ENCODE data around the gene LINC01488.

LINC01488 gene

DNA sequence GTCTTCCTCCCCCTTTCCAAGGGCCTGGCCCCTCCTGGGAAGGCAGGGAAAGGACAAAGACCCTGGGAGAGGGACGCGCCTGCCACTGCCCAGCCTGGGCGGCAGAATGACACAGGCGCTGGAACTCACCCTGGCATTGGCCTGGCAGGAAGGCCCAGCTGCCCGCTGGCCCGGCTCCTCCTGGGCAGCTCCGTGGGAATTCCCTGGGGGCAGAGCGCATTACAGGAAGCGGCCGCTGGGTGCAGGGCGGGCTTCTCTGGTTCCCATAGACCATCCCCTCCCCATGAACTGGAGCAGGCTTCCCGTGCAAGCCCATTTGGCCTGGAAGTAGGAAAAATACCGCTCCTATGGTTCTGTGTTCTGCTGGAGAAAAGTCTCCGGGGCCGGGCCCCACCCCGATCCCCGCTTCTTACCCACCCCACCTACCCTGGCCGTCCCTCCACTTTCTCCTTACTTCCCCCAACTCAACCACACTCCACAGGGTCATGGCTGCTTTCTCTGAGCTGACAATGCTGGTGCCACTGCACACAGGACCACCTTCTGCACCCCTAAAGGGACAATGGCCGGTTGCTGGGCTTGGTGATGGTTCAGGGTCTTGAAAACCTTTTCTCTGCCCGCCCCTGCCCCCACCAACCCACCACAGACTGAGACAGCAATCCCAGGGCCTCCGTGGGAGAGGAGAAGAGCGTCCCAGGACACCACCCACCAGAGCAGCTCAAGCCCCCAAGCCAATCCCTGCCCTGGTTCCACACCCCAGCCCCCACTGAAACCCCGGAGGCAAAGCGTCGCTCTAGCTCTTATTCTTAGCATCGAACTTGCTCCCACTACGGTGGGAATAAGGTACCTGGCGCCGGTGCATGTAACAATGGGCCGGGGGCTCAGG, 58.9 kb downstream of the LINC01488 start:
- TF ChIP-seq, protein P1, sequence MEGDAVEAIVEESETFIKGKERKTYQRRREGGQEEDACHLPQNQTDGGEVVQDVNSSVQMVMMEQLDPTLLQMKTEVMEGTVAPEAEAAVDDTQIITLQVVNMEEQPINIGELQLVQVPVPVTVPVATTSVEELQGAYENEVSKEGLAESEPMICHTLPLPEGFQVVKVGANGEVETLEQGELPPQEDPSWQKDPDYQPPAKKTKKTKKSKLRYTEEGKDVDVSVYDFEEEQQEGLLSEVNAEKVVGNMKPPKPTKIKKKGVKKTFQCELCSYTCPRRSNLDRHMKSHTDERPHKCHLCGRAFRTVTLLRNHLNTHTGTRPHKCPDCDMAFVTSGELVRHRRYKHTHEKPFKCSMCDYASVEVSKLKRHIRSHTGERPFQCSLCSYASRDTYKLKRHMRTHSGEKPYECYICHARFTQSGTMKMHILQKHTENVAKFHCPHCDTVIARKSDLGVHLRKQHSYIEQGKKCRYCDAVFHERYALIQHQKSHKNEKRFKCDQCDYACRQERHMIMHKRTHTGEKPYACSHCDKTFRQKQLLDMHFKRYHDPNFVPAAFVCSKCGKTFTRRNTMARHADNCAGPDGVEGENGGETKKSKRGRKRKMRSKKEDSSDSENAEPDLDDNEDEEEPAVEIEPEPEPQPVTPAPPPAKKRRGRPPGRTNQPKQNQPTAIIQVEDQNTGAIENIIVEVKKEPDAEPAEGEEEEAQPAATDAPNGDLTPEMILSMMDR (IDR thresholded peaks at IDR 0.05; ENCODE audit: unreplicated experiment in 3 of 3), result peak in 1 of 3 experiments; percentile 9
- H3K27me3 Mint-ChIP-seq (ENCODE audit: low read depth), result peaks cover 15% of the 10 kb centered on the region
- H3K4me3 Mint-ChIP-seq, result no peak overlapping the region
- H3K36me3 Mint-ChIP-seq (ENCODE audit: low read depth), result no peaks in the 10 kb centered on the region
- H3K4me1 Mint-ChIP-seq, result peaks cover 15% of the 10 kb centered on the region
- peak overlapping the region in 1 of 3 experiments; percentile 23 for H3K27ac Mint-ChIP-seq
- H3K9me3 Mint-ChIP-seq, result no peaks in the 10 kb centered on the region

DNA sequence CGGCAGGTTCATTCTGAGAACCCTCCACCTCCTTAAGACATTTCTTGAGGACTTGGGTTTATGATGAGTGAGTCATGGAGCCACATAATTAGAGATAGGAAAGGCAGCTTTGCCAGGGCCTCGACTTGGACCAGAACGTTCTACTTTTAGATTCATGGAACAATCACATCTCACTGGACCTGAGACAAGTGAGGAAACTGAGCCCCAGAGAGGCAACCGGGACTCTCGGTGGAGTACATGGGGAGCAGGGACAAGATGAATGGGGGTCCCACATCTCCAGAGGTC, 59.5 kb downstream of the LINC01488 start:
- H3K9me3 Mint-ChIP-seq, result no peaks in the 10 kb centered on the region
- H3K27me3 Mint-ChIP-seq (ENCODE audit: low read depth), result peaks cover 17% of the 10 kb centered on the region

DNA sequence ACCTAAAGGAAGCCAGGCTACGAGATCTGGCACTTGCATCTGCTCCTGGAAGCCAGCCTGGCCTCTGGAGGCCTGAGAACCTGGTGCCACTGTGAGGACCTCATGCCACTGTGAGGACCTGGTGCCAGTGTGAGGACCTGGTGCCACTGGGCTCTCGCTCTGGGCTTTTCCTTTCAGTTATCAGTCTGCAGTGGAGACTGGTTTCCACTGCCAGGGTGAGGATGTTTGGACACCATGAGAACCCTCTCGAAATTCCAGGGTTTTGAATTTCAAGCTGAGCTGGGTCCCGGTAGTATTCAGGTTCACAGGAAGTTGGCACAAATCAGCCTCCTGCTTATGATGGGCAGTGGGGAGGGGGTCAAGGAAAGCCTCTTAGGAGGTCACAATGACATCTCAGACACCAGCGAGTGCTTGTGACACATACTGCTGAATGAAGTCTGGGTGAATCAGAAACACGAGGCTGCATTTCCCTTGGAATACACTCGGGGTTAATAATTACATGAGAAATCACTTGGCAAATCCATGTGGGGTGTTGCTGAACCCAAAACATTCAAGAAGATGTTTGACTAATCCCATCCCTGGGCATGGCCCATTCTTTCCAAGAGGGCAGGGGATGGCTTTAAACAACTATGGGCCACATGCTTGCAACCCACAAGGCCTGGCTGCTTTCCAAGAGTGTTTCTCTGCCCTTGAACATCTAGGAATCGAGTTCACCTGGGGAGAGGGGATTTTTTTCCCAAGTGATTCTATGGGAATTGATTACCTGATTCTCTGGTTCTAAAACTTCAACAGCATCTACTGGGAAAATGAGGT, 60.2 kb downstream of the LINC01488 start:
- H3K9me3 Mint-ChIP-seq, result no peaks in the 10 kb centered on the region
- no peaks in the 10 kb centered on the region for H3K36me3 Mint-ChIP-seq (ENCODE audit: low read depth)
- H3K4me1 Mint-ChIP-seq, result peaks cover 15% of the 10 kb centered on the region

More for the DNA sequence above, 59.5 kb downstream of the LINC01488 start:
- TF ChIP-seq, protein P1 (IDR thresholded peaks at IDR 0.05; ENCODE audit: unreplicated experiment in 3 of 3), result no peak
- Mint-ChIP-seq H3K36me3 (ENCODE audit: low read depth) (no peaks in the 10 kb centered on the region), H3K27ac (no peak overlapping the region), H3K4me1 (peaks cover 15% of the 10 kb centered on the region), H3K4me3 (no peak overlapping the region)

DNA sequence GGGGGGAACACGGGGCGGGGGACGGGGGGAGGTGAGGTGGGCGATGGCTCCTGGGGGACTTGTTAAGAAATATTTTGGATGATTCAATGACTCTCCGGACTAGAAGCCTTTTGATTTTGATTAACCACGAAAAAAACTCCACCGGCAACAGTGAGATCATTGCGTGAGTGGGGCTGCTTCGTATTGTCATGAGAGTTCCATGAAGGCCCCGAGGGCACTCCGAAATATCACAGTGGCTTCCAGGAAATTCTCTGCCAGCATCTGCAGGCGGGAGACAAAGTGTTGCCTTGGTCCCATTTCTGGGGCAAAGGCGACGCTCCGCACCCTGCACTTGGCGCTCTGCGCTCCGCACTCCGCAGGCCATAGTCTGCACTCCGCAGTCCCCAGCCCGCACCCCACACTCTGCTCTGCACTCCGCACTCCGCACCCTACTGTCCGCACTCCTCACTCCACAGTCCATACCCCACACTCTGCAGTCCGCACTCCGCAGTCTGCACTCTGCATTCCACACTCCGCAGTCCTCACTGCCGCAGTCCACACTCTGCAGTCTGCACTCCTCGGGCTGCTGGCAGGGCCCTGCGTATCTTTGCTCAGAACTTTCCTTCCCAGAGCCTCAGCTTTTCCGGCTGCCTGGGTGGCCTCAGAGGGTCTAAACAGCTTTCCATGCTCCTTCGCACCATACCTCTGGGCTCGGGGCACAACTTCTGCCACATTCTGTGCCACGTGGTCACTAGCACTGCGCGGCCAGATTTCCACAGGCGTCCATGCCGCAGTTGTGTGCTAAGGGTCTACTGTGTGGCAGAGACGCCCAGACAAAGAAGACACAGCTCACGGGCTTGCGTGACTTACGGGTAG, 61.1 kb downstream of the LINC01488 start:
- Mint-ChIP-seq H3K4me3 (no peak overlapping the region), H3K27me3 (ENCODE audit: low read depth) (peaks cover 17% of the 10 kb centered on the region), H3K27ac (peak overlapping the region in 2 of 3 experiments; percentile 52 to 79), H3K36me3 (ENCODE audit: low read depth) (no peaks in the 10 kb centered on the region), H3K9me3 (no peaks in the 10 kb centered on the region), H3K4me1 (peaks cover 15% of the 10 kb centered on the region)
- TF ChIP-seq, protein P1 (IDR thresholded peaks at IDR 0.05; ENCODE audit: unreplicated experiment in 3 of 3), result no peak

More for the DNA sequence above, 60.2 kb downstream of the LINC01488 start:
- Mint-ChIP-seq H3K4me3 (no peak overlapping the region), H3K27ac (no peak overlapping the region), H3K27me3 (ENCODE audit: low read depth) (peaks cover 17% of the 10 kb centered on the region)
- TF ChIP-seq, protein P1 (IDR thresholded peaks at IDR 0.05; ENCODE audit: unreplicated experiment in 3 of 3), result no peak

Data from nephron (organoid).